ENCODE data around the gene FLYWCH2. TPM values are rescaled to one million over a fixed set of nuclear protein-coding genes. Genes with fewer than 3 reads are reported as not detected.

Gene FLYWCH2
- total and polyA plus RNA-seq, 2 of the 13 experiments (the other 11 are each of a cell fraction or from before 2014, with no cell fraction given): 16.9 to 19.8 TPM

- peak; percentile 21; the same call in 1 of the 2 replicates for TF ChIP-seq ZBTB33 (CRISPR knock-in tag; IDR thresholded peaks at IDR 0.05)
- TF ChIP-seq TEAD3 (CRISPR knock-in tag; optimal IDR thresholded peaks at IDR 0.05; ENCODE audit: borderline replicate concordance): peak; percentile 87
- TF ChIP-seq ZNF12 (CRISPR knock-in tag; IDR thresholded peaks at IDR 0.05): 0 out of 2 replicates have a peak, but pooled peaks have one; percentile 16
- TF ChIP-seq NONO (IDR thresholded peaks at IDR 0.05): no peak
- TF ChIP-seq NONO (CRISPR knock-in tag; conservative IDR thresholded peaks at IDR 0.05): peak; percentile 82
- peak; percentile 48 for TF ChIP-seq DBP (CRISPR knock-in tag; IDR thresholded peaks at IDR 0.05; ENCODE audit: not compliant biosample characterization)
- peak; percentile 22; the same call in 1 of the 2 replicates for TF ChIP-seq SATB2 (CRISPR knock-in tag; IDR thresholded peaks at IDR 0.05)
- TF ChIP-seq MED1 (CRISPR knock-in tag; IDR thresholded peaks at IDR 0.05): peak; percentile 69
- peak; percentile 44; the same call in 1 of the 2 replicates for TF ChIP-seq REPIN1 (CRISPR knock-in tag; IDR thresholded peaks at IDR 0.05; ENCODE audit: borderline replicate concordance, low read depth)
- 0 out of 2 replicates have a peak, but pooled peaks have one; percentile 38 for TF ChIP-seq HOMEZ (CRISPR knock-in tag; IDR thresholded peaks at IDR 0.05; ENCODE audit: low read depth)
- TF ChIP-seq SKI (IDR thresholded peaks at IDR 0.05; ENCODE audit: partially characterized antibody): peak; percentile 62
- TF ChIP-seq FOSL1 (CRISPR knock-in tag; IDR thresholded peaks at IDR 0.05; ENCODE audit: borderline replicate concordance): no peak
- 0 out of 2 replicates have a peak, but pooled peaks have one; percentile 47 for TF ChIP-seq KLF15 (CRISPR knock-in tag; IDR thresholded peaks at IDR 0.05; ENCODE audit: borderline replicate concordance)
- TF ChIP-seq, protein P1, sequence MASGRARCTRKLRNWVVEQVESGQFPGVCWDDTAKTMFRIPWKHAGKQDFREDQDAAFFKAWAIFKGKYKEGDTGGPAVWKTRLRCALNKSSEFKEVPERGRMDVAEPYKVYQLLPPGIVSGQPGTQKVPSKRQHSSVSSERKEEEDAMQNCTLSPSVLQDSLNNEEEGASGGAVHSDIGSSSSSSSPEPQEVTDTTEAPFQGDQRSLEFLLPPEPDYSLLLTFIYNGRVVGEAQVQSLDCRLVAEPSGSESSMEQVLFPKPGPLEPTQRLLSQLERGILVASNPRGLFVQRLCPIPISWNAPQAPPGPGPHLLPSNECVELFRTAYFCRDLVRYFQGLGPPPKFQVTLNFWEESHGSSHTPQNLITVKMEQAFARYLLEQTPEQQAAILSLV (CRISPR knock-in tag; IDR thresholded peaks at IDR 0.05; ENCODE audit: borderline replicate concordance): 0 out of 2 replicates have a peak, but pooled peaks have one; percentile 49
- TF ChIP-seq ZNF432 (CRISPR knock-in tag; IDR thresholded peaks at IDR 0.05; ENCODE audit: borderline replicate concordance): no peak
- TF ChIP-seq ZBTB2 (CRISPR knock-in tag; IDR thresholded peaks at IDR 0.05; ENCODE audit: low read depth): peak; percentile 68; the same call in 1 of the 2 replicates
- TF ChIP-seq SRY (CRISPR knock-in tag; IDR thresholded peaks at IDR 0.05): peak; percentile 55; the same call in 1 of the 2 replicates
- TF ChIP-seq CBX5 (CRISPR knock-in tag; IDR thresholded peaks at IDR 0.05; ENCODE audit: borderline replicate concordance): no peak
- peak; percentile 10; the same call in 1 of the 2 replicates for TF ChIP-seq NCOA2 (CRISPR knock-in tag; IDR thresholded peaks at IDR 0.05)
- TF ChIP-seq ZNF180 (CRISPR knock-in tag; IDR thresholded peaks at IDR 0.05; ENCODE audit: borderline replicate concordance, low read depth): no peak
- peak; percentile 75 for TF ChIP-seq POGZ (CRISPR knock-in tag; IDR thresholded peaks at IDR 0.05)
- TF ChIP-seq KDM2A (CRISPR knock-in tag; IDR thresholded peaks at IDR 0.05; ENCODE audit: borderline replicate concordance, low read depth): peak; percentile 83
Observed at GRCh38 chr16:2911638-2912329, 28.8 kb downstream of the FLYWCH2 start, which contains the start of gene FLYWCH1 (continued).

Measured in HepG2 (cell line).